Tibial nerve (tissue), 4 donors: ENCODE results near the gene MED7.

Experiments used
- CTCF ChIP-seq, 5 experiments: fragments of 200-600 bp in 3 of 5; fragments of 450-650 bp in 2 of 5; sonication (generic) in 3 of 5; IDR thresholded peaks; one replicate each; pipeline ENCODE4 v1.5.1; 2016 to 2019; ENCODE audit warnings: antibody characterized with exemption in 5 of 5, mild to moderate bottlenecking in 3 of 5, moderate library complexity in 2 of 5
- EP300 ChIP-seq, 2 donors: sonication (generic); formaldehyde crosslinking; IDR thresholded peaks; one replicate each; pipeline ENCODE4 v1.6.1; 2017; ENCODE audit warnings: antibody characterized with exemption in 2 of 2, mild to moderate bottlenecking in 1 of 2
- POLR2A ChIP-seq, 2 donors: fragments of 450-650 bp; IDR thresholded peaks; one replicate each; pipeline ENCODE4 v1.6.1; 2017; ENCODE audit warnings: antibody characterized with exemption in 2 of 2, mild to moderate bottlenecking in 2 of 2, moderate library complexity in 2 of 2

GRCh38 chr5:157130925-157131324, 11.7 kb downstream of the MED7 start:
- TF ChIP-seq CTCF (IDR thresholded peaks at IDR 0.05), result no peak
- TF ChIP-seq POLR2A (IDR thresholded peaks at IDR 0.05), result no peak
- TF ChIP-seq EP300 (IDR thresholded peaks at IDR 0.05), result no peak
